ENCODE data around the gene TSACC. TPM values are rescaled to one million over a fixed set of nuclear protein-coding genes. Genes with fewer than 3 reads are reported as not detected.

Gene TSACC
- total RNA-seq, 2 experiments from 2014 or later, result 0.72 TPM; not detected in 1

DNA sequence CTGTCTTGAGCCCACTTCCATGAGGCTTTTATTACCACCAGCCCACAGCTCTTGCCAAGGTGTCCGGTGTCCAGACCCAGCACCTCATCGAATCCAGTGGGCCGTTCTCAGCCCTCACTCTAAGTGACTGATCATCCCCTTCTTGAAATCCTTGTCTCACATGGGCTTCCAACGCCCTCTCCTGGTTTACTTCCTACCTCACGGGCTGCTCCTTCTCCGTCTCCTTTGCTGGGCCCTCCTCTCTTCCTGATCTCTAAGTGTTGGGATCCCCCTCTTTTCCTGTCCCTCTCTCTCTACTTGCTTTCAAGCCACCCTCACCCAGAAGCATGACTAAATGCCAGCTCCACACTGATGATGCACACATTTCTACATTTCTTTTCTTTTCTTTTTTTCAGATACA is 21.6 kb downstream of the TSACC start:
- intact Hi-C loops (cut with micrococcal nuclease), result no loop called here
- ATAC-seq, result no peak
- no peaks in the 10 kb centered on the region for H3K9me3 Mint-ChIP-seq
- no peak overlapping the region for H3K4me3 Mint-ChIP-seq
- CTCF ChIA-PET, result interaction anchor here (1.3 to 7.4 kb wide), 4 partner anchors 25 to 264 kb away, joined by 3 to 70 read pairs (median 18); no protein-coding TSS in a partner anchor
- TF ChIP-seq, protein P1, sequence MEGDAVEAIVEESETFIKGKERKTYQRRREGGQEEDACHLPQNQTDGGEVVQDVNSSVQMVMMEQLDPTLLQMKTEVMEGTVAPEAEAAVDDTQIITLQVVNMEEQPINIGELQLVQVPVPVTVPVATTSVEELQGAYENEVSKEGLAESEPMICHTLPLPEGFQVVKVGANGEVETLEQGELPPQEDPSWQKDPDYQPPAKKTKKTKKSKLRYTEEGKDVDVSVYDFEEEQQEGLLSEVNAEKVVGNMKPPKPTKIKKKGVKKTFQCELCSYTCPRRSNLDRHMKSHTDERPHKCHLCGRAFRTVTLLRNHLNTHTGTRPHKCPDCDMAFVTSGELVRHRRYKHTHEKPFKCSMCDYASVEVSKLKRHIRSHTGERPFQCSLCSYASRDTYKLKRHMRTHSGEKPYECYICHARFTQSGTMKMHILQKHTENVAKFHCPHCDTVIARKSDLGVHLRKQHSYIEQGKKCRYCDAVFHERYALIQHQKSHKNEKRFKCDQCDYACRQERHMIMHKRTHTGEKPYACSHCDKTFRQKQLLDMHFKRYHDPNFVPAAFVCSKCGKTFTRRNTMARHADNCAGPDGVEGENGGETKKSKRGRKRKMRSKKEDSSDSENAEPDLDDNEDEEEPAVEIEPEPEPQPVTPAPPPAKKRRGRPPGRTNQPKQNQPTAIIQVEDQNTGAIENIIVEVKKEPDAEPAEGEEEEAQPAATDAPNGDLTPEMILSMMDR (IDR thresholded peaks at IDR 0.05), result no peak
- H3K4me1 Mint-ChIP-seq (ENCODE audit: low read depth), result peaks cover 8% of the 10 kb centered on the region
- peaks cover 22% of the 10 kb centered on the region for H3K27me3 Mint-ChIP-seq
- H3K36me3 Mint-ChIP-seq (ENCODE audit: low read depth), result no peaks in the 10 kb centered on the region
- no peak for DNase-seq
- H3K27ac Mint-ChIP-seq, result no peak overlapping the region
- POLR2A ChIA-PET, result no interaction called here

DNA sequence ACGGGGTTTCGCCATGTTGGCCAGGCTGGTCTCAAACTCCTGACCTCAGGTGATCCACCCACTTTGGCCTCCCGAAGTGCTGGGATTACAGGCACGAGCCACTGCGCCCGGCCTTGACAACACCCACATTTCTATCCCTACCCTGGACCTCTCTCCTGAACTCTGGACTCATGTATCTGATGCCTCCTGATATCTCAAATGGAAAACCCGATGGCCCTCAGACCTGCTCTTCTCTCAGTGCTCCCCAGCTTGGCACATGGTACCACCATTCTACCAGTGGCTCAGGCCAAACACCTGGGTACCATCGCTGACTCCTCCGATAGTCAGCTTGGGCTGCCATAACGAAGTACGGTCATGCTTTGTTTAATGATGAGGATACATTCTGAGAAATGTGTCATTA is 22.2 kb downstream of the TSACC start:
- DNase-seq (no peak), ATAC-seq (no peak)
- H3K27me3 Mint-ChIP-seq, result peaks cover 25% of the 10 kb centered on the region
- no peak overlapping the region for H3K27ac Mint-ChIP-seq
- no peaks in the 10 kb centered on the region for H3K9me3 Mint-ChIP-seq
- intact Hi-C loops (cut with micrococcal nuclease), result no loop called here
- H3K36me3 Mint-ChIP-seq (ENCODE audit: low read depth), result no peaks in the 10 kb centered on the region
- H3K4me1 Mint-ChIP-seq (ENCODE audit: low read depth), result peaks cover 8% of the 10 kb centered on the region
- TF ChIP-seq, protein P1 (IDR thresholded peaks at IDR 0.05), result no peak
- no peak overlapping the region for H3K4me3 Mint-ChIP-seq
- POLR2A ChIA-PET, result no interaction called here
- CTCF ChIA-PET, result interaction anchor here (2.3 to 7.4 kb wide), 3 partner anchors 25 to 264 kb away, joined by 8 to 70 read pairs (median 27); no protein-coding TSS in a partner anchor

GRCh38 chr1:156365754-156366153 is 27.4 kb downstream of the TSACC start:
- intact Hi-C loops (cut with micrococcal nuclease), result no loop called here
- no peak for ATAC-seq
- Mint-ChIP-seq H3K27me3 (peaks cover 34% of the 10 kb centered on the region), H3K4me1 (ENCODE audit: low read depth) (peaks cover 2% of the 10 kb centered on the region), H3K27ac (no peak overlapping the region), H3K36me3 (ENCODE audit: low read depth) (no peaks in the 10 kb centered on the region), H3K4me3 (no peak overlapping the region), H3K9me3 (no peaks in the 10 kb centered on the region)
- TF ChIP-seq, protein P1 (IDR thresholded peaks at IDR 0.05), result no peak
- no peak for DNase-seq
- POLR2A ChIA-PET, result no interaction called here
- CTCF ChIA-PET, result interaction anchor here (1.1 to 1.5 kb wide), 3 partner anchors 19 to 80 kb away, joined by 3 to 9 read pairs (median 4); no protein-coding TSS in a partner anchor

- no peak for ATAC-seq
- ChIA-PET POLR2A (no interaction called here), CTCF (interaction anchor here (0.7 to 1.5 kb wide), 4 partner anchors 19 to 79 kb away, joined by 3 to 9 read pairs (median 4); no protein-coding TSS in a partner anchor)
- TF ChIP-seq, protein P1 (IDR thresholded peaks at IDR 0.05), result no peak
- Mint-ChIP-seq H3K27me3 (peaks cover 37% of the 10 kb centered on the region), H3K27ac (no peak overlapping the region), H3K4me3 (no peak overlapping the region), H3K4me1 (ENCODE audit: low read depth) (peaks cover 2% of the 10 kb centered on the region), H3K36me3 (ENCODE audit: low read depth) (no peaks in the 10 kb centered on the region), H3K9me3 (no peaks in the 10 kb centered on the region)
- DNase-seq, result no peak
- intact Hi-C loops (cut with micrococcal nuclease), result no loop called here
Observed at GRCh38 chr1:156366378-156367166, 28.2 kb downstream of the TSACC start.

All from activated CD8-positive, alpha-beta T cell treated with anti-CD3 and anti-CD28 coated beads for 36 hours (primary cell).